ENCODE data around the gene P2RY6.

Gene P2RY6, protein sequence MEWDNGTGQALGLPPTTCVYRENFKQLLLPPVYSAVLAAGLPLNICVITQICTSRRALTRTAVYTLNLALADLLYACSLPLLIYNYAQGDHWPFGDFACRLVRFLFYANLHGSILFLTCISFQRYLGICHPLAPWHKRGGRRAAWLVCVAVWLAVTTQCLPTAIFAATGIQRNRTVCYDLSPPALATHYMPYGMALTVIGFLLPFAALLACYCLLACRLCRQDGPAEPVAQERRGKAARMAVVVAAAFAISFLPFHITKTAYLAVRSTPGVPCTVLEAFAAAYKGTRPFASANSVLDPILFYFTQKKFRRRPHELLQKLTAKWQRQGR

DNA sequence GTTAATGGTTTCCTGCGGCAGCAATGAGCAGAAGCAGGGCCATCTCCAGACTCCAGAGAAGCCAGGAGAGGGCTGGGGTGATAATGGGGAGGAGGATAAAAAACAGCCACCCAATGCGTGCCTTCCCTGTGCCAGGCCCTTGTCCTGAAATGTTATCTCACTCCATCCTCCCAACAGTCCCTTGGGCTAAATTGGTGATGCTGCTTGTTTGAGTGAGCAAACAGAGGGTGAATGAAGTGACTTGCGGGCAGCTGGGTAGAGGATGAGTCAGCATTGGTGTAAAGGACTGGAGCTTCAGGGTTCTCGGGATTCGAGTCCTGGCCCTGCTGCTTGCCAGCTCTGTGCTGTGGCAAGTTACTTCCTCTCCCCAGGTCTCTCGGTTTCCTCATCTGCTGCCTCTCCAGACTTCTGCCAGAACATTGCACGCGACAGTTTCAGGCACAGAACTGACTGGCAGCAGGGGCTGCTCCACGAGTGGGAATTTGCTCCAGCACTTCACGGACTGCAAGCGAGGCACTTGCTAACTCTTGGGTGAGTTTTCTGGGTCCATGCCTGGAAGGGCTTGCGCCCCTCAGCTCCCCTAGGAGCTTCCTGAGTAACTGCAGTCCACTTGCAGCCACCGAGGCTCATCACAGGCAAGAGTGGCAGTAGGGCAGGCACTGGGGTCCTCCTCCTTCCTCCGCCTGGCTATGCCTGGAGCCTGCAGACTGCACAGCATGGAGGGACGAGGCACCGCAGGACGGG, at the start of gene P2RY6:
Gene P2RY6 (plus strand): TSS at position 403 of the 744 bp plus-strand sequence. CDS start 24,181 bp downstream, outside the sequence.
- Histone ChIP-seq H3K9me3 (ENCODE audit: control insufficient read depth, low read length) (no peaks in the 10 kb centered on the region), H3K36me3 (ENCODE audit: control insufficient read depth, insufficient read depth, low read length) (no peaks in the 10 kb centered on the region), H3K9ac (ENCODE audit: low read length) (peak within 1 kb of the TSS; percentile 25), H3K27me3 (ENCODE audit: control insufficient read depth, insufficient read depth, low read length) (peaks cover 10% of the 10 kb centered on the region), H3K4me3 (ENCODE audit: low read length) (no peak within 1 kb of the TSS), H3K4me1 (ENCODE audit: control insufficient read depth, insufficient read depth, low read length) (peaks cover 5% of the 10 kb centered on the region)

DNA sequence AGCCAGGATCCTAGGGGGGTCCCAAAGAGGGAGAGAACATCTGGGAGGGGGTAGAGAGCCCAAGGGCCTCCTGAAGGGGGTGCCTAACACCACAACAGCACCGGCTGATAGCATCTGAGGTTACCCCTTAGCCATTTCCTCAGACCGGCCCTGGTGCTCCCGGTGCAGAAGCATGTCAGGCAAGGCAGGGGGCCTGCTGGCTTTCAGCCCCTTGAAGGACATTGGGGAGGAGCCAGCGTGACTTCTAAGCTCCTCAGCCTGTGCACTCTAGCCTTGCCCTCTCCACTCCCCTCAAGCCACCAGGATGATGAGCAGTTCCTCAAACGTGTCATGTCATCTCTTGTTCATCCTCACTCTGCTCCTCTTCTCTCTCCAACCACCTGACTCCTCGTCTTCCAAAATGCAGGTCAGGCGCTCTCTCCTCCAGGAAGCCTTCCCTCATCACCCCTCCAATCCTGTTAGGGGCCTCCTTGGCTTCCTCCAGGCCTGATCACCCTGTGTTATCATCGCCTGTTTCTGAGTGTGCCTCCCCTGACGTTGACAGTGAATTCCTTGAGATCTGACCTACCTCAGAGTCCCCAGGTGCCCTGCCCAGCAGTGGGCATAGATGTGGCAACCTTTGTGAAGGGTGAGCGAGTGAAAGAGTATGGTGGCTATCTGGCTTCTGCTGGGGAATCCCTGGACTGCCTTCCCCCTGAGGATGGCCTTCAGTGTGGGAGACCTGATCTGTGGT, 48.0 kb upstream of the P2RY6 start:
- Histone ChIP-seq H3K36me3 (ENCODE audit: control insufficient read depth, insufficient read depth, low read length) (no peaks in the 10 kb centered on the region), H3K9ac (ENCODE audit: low read length) (no peak overlapping the region), H3K27me3 (ENCODE audit: control insufficient read depth, insufficient read depth, low read length) (peaks cover 10% of the 10 kb centered on the region), H3K9me3 (ENCODE audit: control insufficient read depth, low read length) (no peaks in the 10 kb centered on the region), H3K4me1 (ENCODE audit: control insufficient read depth, insufficient read depth, low read length) (peaks cover 8% of the 10 kb centered on the region), H3K4me3 (ENCODE audit: low read length) (no peak overlapping the region)

DNA sequence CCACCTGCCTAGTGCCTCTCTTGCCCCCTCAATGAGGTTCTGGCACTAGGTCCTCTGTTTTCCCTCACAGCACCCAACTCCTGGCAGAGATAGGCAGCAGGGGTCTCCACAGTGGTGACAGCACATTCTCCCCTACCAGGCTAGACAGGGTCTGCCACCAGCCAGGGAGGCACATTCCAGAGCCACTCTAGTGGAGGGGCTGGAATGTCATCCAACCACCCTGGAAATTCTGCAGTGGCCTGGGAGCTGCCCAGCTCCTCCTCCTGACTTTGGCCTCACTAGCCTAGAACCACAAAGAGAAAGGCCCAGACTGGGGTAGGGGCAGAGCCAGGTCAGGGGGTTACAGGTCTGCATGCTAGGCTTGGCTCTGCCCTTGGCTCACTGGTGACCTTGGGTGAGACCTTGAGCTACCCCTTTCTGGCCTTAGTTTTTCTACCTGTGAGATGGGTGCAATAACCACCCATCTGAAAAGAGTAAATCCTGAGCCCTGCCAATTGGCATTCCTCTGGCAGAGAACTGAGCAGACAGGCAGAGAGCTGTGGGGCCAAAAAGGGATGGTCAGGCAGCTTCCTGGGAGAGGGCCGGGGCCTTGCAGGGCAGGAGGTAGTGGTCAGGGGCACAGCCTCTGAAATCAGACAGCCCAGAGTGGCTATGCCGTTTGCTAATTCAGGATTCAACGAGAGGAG, 47.0 kb upstream of the P2RY6 start:
- peaks cover 7% of the 10 kb centered on the region for H3K4me1 ChIP-seq (ENCODE audit: control insufficient read depth, insufficient read depth, low read length)
- no peaks in the 10 kb centered on the region for H3K9me3 ChIP-seq (ENCODE audit: control insufficient read depth, low read length)
- no peaks in the 10 kb centered on the region for H3K36me3 ChIP-seq (ENCODE audit: control insufficient read depth, insufficient read depth, low read length)
- no peak overlapping the region for H3K9ac ChIP-seq (ENCODE audit: low read length)
- H3K27me3 ChIP-seq (ENCODE audit: control insufficient read depth, insufficient read depth, low read length), result peaks cover under 1% of the 10 kb centered on the region
- no peak overlapping the region for H3K4me3 ChIP-seq (ENCODE audit: low read length)

DNA sequence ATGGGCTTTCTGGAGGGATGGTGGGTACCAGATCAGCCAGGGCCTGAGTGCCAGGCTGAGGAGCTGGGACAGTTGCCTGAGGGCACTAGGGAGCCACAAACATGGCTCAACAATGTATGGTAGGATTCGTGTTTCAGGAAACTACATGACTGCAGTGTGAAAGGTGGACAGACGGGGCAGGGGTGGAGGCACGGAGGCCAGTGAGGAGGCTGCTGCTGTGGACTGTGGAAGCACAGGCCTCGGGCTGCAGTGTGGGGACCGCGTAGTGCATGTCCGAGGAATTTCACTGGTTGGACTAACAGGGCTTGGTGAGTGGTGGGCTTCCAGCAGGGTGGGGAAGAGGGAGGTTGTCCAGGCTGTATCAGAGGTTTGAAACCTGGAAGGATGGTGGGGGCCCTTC, 46.3 kb upstream of the P2RY6 start:
- H3K36me3 ChIP-seq (ENCODE audit: control insufficient read depth, insufficient read depth, low read length), result no peaks in the 10 kb centered on the region
- H3K27me3 ChIP-seq (ENCODE audit: control insufficient read depth, insufficient read depth, low read length), result no peaks in the 10 kb centered on the region

DNA sequence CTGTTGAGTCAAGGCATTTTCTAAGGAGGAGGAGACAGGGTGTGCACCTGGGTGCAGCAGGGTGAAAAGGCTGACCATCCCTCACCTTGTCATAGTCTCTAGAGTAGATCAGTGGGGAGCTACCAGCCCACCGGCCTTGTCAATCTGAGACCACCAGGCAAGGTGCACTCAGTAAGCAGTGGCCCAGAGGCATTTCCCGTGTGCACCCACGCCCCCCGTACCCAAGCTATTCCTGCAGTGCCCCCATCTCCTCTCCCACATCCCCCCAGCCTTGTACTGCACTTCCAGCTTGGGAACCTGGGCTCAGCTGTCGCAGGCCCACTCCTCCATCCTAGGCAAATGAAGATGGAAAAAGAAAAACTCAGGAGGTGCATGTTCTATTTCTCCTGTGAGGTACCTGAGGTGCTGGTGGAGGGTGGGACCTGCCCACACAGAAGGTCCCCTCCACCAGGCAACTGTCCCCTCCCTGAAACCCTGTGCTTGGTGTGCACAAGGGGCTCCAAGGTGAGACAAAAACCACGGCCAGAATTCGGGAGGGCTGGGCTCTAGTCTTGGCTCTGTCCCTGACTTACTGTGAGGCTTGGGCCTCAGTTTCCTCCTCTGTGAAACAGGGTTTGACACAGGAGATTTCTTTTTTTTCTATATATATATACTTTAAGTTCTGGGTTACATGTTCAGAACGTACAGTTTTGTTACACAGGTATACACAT, 45.7 kb upstream of the P2RY6 start:
- Histone ChIP-seq H3K27me3 (ENCODE audit: control insufficient read depth, insufficient read depth, low read length) (no peaks in the 10 kb centered on the region), H3K9ac (ENCODE audit: low read length) (no peak overlapping the region), H3K9me3 (ENCODE audit: control insufficient read depth, low read length) (no peaks in the 10 kb centered on the region), H3K4me3 (ENCODE audit: low read length) (no peak overlapping the region), H3K36me3 (ENCODE audit: control insufficient read depth, insufficient read depth, low read length) (no peaks in the 10 kb centered on the region), H3K4me1 (ENCODE audit: control insufficient read depth, insufficient read depth, low read length) (peaks cover 7% of the 10 kb centered on the region)

More for the DNA sequence above, 46.3 kb upstream of the P2RY6 start:
- H3K9ac ChIP-seq (ENCODE audit: low read length), result no peak overlapping the region
- H3K4me3 ChIP-seq (ENCODE audit: low read length), result no peak overlapping the region
- no peaks in the 10 kb centered on the region for H3K9me3 ChIP-seq (ENCODE audit: control insufficient read depth, low read length)
- H3K4me1 ChIP-seq (ENCODE audit: control insufficient read depth, insufficient read depth, low read length), result peaks cover 7% of the 10 kb centered on the region

DNA sequence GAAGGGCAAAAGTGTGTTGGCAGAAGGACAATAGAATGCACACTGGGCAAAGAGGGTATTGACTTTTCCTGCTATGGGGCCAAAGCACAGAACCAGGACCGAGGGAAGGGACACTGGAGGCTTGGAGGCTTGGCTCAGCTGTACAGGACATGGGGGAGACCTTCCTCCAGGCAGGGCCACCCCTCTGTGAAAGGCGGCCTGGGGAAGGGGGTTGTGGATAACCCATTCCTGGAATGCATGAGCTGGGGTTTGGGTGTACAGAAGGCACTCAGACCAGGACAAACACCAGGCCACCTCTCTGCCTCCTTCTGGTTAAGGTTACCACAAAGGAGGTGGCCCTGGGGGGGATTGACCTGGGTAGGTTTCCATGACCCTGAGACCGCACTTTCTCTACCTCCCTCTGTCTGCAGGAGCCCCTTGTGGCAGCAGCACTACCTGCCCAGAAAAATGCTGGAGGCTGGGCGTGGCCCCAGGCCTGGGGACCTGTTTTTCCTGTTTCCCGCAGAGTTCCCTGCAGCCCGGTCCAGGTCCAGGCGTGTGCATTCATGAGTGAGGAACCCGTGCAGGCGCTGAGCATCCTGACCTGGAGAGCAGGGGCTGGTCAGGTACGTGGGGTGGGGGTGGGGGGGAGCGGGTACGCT, 44.4 kb upstream of the P2RY6 start:
- H3K4me1 ChIP-seq (ENCODE audit: control insufficient read depth, insufficient read depth, low read length), result peaks cover 7% of the 10 kb centered on the region
- no peaks in the 10 kb centered on the region for H3K27me3 ChIP-seq (ENCODE audit: control insufficient read depth, insufficient read depth, low read length)
- H3K9ac ChIP-seq (ENCODE audit: low read length), result no peak overlapping the region
- H3K36me3 ChIP-seq (ENCODE audit: control insufficient read depth, insufficient read depth, low read length), result no peaks in the 10 kb centered on the region
- no peaks in the 10 kb centered on the region for H3K9me3 ChIP-seq (ENCODE audit: control insufficient read depth, low read length)
- no peak overlapping the region for H3K4me3 ChIP-seq (ENCODE audit: low read length)

DNA sequence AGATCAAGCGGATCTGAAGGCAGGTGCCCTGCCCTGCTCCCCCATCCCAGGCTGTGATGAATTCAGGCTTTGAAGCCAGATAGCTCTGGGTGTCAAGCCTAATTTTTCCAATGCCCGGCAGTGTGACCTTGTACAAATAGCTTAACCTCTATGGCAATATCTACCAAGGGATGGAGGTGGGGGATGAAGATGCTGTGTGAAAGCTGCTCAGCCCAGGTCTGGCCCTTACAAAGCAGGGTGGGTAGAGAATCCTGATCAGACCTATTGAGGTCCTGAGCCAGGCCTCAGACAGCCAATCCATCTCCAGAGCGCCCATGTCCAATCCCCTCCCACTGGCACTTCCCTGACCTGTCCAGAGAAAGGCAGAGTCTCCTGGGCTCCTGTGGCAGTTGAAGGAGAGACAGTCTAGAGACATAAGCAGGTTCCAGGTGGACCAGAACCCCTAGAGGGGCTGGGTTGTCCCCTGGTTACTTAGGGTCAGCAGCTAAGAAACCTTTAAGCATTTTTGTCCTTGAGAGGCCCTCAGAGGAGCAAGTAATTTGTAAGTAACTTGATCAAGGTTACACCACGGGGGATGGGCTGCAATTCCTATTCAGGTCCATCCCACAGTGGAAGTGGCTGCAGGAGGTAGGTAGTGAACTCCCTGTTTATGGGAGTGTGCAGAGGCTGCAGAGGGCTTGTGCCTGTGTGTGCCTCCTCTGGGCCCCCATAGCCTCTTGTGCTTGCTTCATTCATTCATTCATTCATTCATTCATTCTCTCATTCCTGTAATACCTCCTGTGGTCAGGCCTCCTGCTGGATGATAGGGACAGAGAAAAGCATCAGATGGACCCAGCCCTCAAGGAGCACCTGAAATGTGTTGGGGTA, 43.6 kb upstream of the P2RY6 start:
- Histone ChIP-seq H3K9ac (ENCODE audit: low read length) (no peak overlapping the region), H3K27me3 (ENCODE audit: control insufficient read depth, insufficient read depth, low read length) (no peaks in the 10 kb centered on the region), H3K4me3 (ENCODE audit: low read length) (no peak overlapping the region), H3K9me3 (ENCODE audit: control insufficient read depth, low read length) (no peaks in the 10 kb centered on the region), H3K4me1 (ENCODE audit: control insufficient read depth, insufficient read depth, low read length) (peaks cover 7% of the 10 kb centered on the region), H3K36me3 (ENCODE audit: control insufficient read depth, insufficient read depth, low read length) (no peaks in the 10 kb centered on the region)

DNA sequence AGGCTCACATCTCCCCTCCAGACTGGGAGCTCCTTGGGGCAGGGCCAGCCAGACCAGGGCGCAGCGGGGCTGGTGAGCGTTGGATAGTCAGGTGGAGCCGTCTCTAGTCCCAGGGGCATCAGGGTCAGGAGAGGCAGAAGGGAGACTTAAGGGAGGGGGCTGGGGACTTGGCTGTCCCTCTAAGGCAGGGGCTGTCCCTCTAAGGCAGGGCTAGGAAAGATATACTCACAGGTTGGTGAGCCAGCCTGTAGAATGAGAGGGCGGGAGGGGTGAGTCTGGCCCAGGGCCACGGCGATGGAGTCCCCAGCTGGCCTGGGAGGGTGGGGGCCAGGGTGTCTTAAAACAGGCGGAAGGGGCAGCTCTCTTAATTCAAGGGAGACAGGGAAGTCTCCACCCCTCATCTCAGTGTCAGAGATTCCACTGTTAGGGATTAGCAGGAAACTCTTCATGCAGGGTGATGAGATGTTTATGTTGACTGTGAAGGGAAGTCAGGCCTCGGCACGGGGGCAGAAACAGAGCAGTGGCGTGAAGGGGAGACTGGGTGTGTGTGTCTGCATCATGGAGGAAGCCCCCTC, 42.7 kb upstream of the P2RY6 start:
- Histone ChIP-seq H3K27me3 (ENCODE audit: control insufficient read depth, insufficient read depth, low read length) (no peaks in the 10 kb centered on the region), H3K36me3 (ENCODE audit: control insufficient read depth, insufficient read depth, low read length) (no peaks in the 10 kb centered on the region), H3K4me3 (ENCODE audit: low read length) (no peak overlapping the region), H3K9me3 (ENCODE audit: control insufficient read depth, low read length) (no peaks in the 10 kb centered on the region), H3K9ac (ENCODE audit: low read length) (no peak overlapping the region), H3K4me1 (ENCODE audit: control insufficient read depth, insufficient read depth, low read length) (peaks cover 7% of the 10 kb centered on the region)

DNA sequence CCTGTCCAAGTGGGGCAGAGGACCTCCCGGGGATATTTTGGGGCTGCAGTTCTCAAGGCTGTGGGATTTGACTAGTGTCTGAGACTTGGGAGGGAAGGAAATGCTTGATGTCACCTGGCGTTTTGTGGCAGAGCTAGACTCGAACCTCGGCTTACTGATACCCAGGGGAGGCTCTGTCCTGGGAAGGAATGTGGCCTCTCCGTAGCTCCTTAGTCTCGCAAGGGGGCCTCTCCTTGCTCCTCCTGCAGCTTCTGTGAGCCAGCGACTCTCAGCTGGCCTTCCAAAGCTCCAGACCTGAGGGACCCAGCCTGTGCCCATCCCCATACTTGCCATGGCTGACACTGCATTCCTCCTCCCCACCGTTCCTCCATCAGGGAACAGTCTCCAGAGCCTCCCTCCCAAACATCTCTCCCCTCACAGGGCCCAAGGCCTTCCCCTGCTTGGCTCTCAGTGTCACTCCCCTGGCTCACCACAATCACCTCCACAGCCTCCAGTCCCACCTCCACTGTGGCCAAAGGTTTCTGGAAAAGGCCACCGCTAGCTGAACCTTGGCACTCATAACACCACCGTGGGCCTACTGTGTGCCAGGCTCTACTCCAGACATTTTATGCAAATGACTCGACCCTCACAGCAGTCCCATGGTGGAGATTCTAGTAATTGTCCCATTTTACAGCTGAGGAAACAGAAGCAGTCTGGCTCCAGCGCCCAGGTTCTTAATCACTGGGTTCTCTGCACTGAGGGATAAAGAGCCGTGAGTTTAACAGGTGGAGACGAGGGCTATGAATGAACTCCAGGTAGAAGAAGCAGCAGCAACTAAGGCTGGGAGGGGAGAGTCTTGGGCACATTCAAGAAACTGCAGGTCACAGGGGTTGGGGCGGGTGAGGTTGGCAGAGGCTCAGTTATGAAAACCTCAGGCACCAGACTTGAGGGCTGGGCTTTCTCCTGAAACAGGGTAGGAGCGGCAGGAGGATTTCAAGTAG, 42.0 kb upstream of the P2RY6 start:
- Histone ChIP-seq H3K4me1 (ENCODE audit: control insufficient read depth, insufficient read depth, low read length) (peaks cover 7% of the 10 kb centered on the region), H3K9ac (ENCODE audit: low read length) (no peak overlapping the region), H3K9me3 (ENCODE audit: control insufficient read depth, low read length) (no peaks in the 10 kb centered on the region), H3K36me3 (ENCODE audit: control insufficient read depth, insufficient read depth, low read length) (no peaks in the 10 kb centered on the region), H3K27me3 (ENCODE audit: control insufficient read depth, insufficient read depth, low read length) (no peaks in the 10 kb centered on the region), H3K4me3 (ENCODE audit: low read length) (no peak overlapping the region)

All from mucosa of stomach (tissue), 1 donor.